Smooth muscle cell (in vitro differentiated cells): Measurements from ENCODE around the gene NINL. TPM values are rescaled to one million over a fixed set of nuclear protein-coding genes. Genes with fewer than 3 reads are reported as not detected.

ENCODE experiments used
- DNase-seq: peaks from one replicate; lab custom pipeline; 2025; ENCODE audit not compliant: unreplicated experiment; lab: John Stamatoyannopoulos, UW
- H2AFZ ChIP-seq: fragments of 200-600 bp; sonication (generic); 2 replicates; pipeline ENCODE4 v1.6.0; 2016; ENCODE audit warnings: antibody characterized with exemption, low read depth, mild to moderate bottlenecking
- H3F3A ChIP-seq: fragments of 200-600 bp; sonication (generic); 2 replicates; pipeline ENCODE4 v1.6.0; 2017; ENCODE audit warnings: antibody characterized with exemption, low read depth
- H3K27ac ChIP-seq: fragments of 200-600 bp; sonication (generic); 2 replicates; pipeline ENCODE4 v1.5.1; 2016; ENCODE audit warnings: low read depth, mild to moderate bottlenecking
- H3K27me3 ChIP-seq: fragments of 200-600 bp; sonication (generic); 2 replicates; pipeline ENCODE4 v1.6.1; 2016; ENCODE audit warnings: low read depth, mild to moderate bottlenecking
- H3K36me3 ChIP-seq: fragments of 200-600 bp; sonication (generic); 2 replicates; pipeline ENCODE4 v1.5.1; 2016; ENCODE audit warnings: low read depth
- H3K4me1 ChIP-seq: fragments of 200-600 bp; sonication (generic); 2 replicates; pipeline ENCODE4 v1.5.1; 2016; ENCODE audit warnings: low read depth
- H3K4me2 ChIP-seq: fragments of 200-600 bp; sonication (generic); 2 replicates; pipeline ENCODE4 v1.6.0; 2016; ENCODE audit warnings: mild to moderate bottlenecking
- H3K4me3 ChIP-seq: fragments of 200-600 bp; sonication (generic); 2 replicates; pipeline ENCODE4 v1.5.1; 2016; ENCODE audit warnings: mild to moderate bottlenecking
- H3K79me2 ChIP-seq: fragments of 200-600 bp; sonication (generic); 2 replicates; pipeline ENCODE4 v1.6.0; 2016; ENCODE audit warnings: low read depth, mild to moderate bottlenecking
- H3K9ac ChIP-seq: fragments of 200-600 bp; sonication (generic); 2 replicates; pipeline ENCODE4 v1.6.0; 2016; ENCODE audit warnings: low read depth
- H3K9me3 ChIP-seq: fragments of 200-600 bp; sonication (generic); replicated peaks from 2 replicates; pipeline ENCODE4 v1.5.1; 2016; ENCODE audit warnings: low read depth
- H4K20me1 ChIP-seq: fragments of 200-600 bp; sonication (generic); 2 replicates; pipeline ENCODE4 v1.6.0; 2016; ENCODE audit warnings: low read depth
- CTCF ChIP-seq: fragments of 200-600 bp; sonication (generic); IDR thresholded peaks from 2 replicates; pipeline ENCODE4 v1.5.1; 2017; ENCODE audit warnings: borderline replicate concordance, mild to moderate bottlenecking, antibody characterized with exemption; ENCODE audit not compliant: insufficient read depth, poor library complexity, severe bottlenecking
- WGBS: methylation state at CpG from one replicate; pipeline ENCODE4 v1.1.7; 2016; ENCODE audit warnings: low lambda C conversion rate; 5-methylcytosine and 5-hydroxymethylcytosine counted together
- polyA plus RNA-seq: library from polyadenylated mRNA; unstranded; fragments of >200 nt; fragmentation: Nextera tagmentation; extraction: Ambion mirVana; gene quantifications from 2 replicates; pipeline ENCODE4 v1.2.1, GENCODE V29; 2016
- total RNA-seq: library from RNA; depleted of rRNA; stranded (reverse); fragments of >200 nt; gene quantifications from 2 replicates; pipeline ENCODE4 v1.2.3, GENCODE V29; 2014

NINL gene
- total and polyA plus RNA-seq, 2 experiments from 2014 or later = 10.7 to 12.2 TPM

- no peaks in the 10 kb centered on the region for H3K27me3 ChIP-seq
- peaks cover 16% of the 10 kb centered on the region for H3K36me3 ChIP-seq
- H3K27ac ChIP-seq = no peak overlapping the region
These were observed 74.1 kb downstream of the NINL start for GRCh38 chr20:25511183-25511582.

GRCh38 chr20:25510721-25511120, 74.6 kb downstream of the NINL start:
- no peak for TF ChIP-seq CTCF

More at GRCh38 chr20:25511183-25511582, 74.1 kb downstream of the NINL start:
- Histone ChIP-seq H2AFZ (no peak overlapping the region), H3K4me2 (no peak overlapping the region), H3K79me2 (no peaks in the 10 kb centered on the region), H4K20me1 (no peaks in the 10 kb centered on the region), H3K9me3 (peaks cover 18% of the 10 kb centered on the region), H3K4me1 (no peaks in the 10 kb centered on the region), H3F3A (no peaks in the 10 kb centered on the region), H3K9ac (no peak overlapping the region), H3K4me3 (no peak overlapping the region)
- 90% methylated on average over 10 of the region's 10 CpGs for WGBS
- no peak for DNase-seq
- TF ChIP-seq CTCF = no peak

GRCh38 chr20:25510202-25510601, 75.1 kb downstream of the NINL start:
- no peak overlapping the region for H2AFZ ChIP-seq
- H3K4me1 ChIP-seq = no peaks in the 10 kb centered on the region
- H3K27me3 ChIP-seq = no peaks in the 10 kb centered on the region
- H3K4me3 ChIP-seq = no peak overlapping the region
- no peak overlapping the region for H3K27ac ChIP-seq
- over 99% methylated on average over 8 of the region's 8 CpGs for WGBS
- no peaks in the 10 kb centered on the region for H3K79me2 ChIP-seq
- no peak overlapping the region for H3K4me2 ChIP-seq
- TF ChIP-seq CTCF = no peak
- no peaks in the 10 kb centered on the region for H4K20me1 ChIP-seq
- peaks cover 10% of the 10 kb centered on the region for H3K9me3 ChIP-seq
- no peaks in the 10 kb centered on the region for H3F3A ChIP-seq
- no peak for DNase-seq
- no peak overlapping the region for H3K9ac ChIP-seq
- H3K36me3 ChIP-seq = peaks cover 10% of the 10 kb centered on the region

More at GRCh38 chr20:25510721-25511120, 74.6 kb downstream of the NINL start:
- H3K9me3 ChIP-seq = peaks cover 15% of the 10 kb centered on the region
- no peaks in the 10 kb centered on the region for H3F3A ChIP-seq
- 95% methylated on average over 7 of the region's 7 CpGs for WGBS
- no peak overlapping the region for H3K4me2 ChIP-seq
- H4K20me1 ChIP-seq = no peaks in the 10 kb centered on the region
- H3K27ac ChIP-seq = no peak overlapping the region
- no peak overlapping the region for H2AFZ ChIP-seq
- H3K79me2 ChIP-seq = no peaks in the 10 kb centered on the region
- H3K4me1 ChIP-seq = no peaks in the 10 kb centered on the region
- H3K27me3 ChIP-seq = no peaks in the 10 kb centered on the region
- DNase-seq = no peak
- H3K4me3 ChIP-seq = no peak overlapping the region
- peaks cover 13% of the 10 kb centered on the region for H3K36me3 ChIP-seq
- H3K9ac ChIP-seq = no peak overlapping the region

GRCh38 chr20:25509084-25509483, 76.2 kb downstream of the NINL start:
- peak overlapping the region; percentile 73 for H3K27ac ChIP-seq
- no peak overlapping the region for H3K4me3 ChIP-seq
- no peaks in the 10 kb centered on the region for H3K9me3 ChIP-seq
- H4K20me1 ChIP-seq = no peaks in the 10 kb centered on the region
- 99% methylated on average over 5 of the region's 5 CpGs for WGBS
- TF ChIP-seq CTCF = no peak
- H3K27me3 ChIP-seq = no peaks in the 10 kb centered on the region
- DNase-seq = no peak
- H3F3A ChIP-seq = no peaks in the 10 kb centered on the region
- H3K4me2 ChIP-seq = no peak overlapping the region
- no peak overlapping the region for H2AFZ ChIP-seq
- no peaks in the 10 kb centered on the region for H3K4me1 ChIP-seq
- peaks cover under 1% of the 10 kb centered on the region for H3K36me3 ChIP-seq
- no peaks in the 10 kb centered on the region for H3K79me2 ChIP-seq
- no peak overlapping the region for H3K9ac ChIP-seq
